ENCODE measurements around the gene ACADL.
"Not testable (repeated sequence)": the region's sequence is repeated elsewhere in the genome, so short reads cannot be mapped to it uniquely, and the experiment has no call there.

Gene ACADL

GRCh38 chr2:210199186-210199765, 26.0 kb downstream of the ACADL start:
- no peak for ATAC-seq

DNA sequence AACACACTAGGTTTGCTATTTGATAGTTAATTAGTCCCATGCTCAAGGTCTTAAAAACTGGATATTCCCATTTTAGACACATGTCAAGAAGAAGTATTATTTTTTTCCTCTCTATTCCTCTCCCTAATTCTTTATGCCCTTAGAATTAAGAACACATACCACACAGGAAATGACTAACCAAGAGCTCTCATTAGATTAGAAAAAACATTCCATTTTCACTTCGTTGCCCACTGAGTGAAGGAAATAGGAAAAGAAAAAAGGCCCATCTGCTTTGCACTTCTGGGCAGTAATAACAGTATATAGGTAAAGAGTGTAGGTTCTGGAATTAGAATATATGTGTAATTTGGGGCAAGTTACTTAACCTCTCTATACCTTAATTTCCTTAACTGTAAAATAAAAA, 26.9 kb downstream of the ACADL start:
- no peak for ATAC-seq

- no peak for ATAC-seq
These were observed 27.5 kb downstream of the ACADL start for GRCh38 chr2:210197720-210198119.

DNA sequence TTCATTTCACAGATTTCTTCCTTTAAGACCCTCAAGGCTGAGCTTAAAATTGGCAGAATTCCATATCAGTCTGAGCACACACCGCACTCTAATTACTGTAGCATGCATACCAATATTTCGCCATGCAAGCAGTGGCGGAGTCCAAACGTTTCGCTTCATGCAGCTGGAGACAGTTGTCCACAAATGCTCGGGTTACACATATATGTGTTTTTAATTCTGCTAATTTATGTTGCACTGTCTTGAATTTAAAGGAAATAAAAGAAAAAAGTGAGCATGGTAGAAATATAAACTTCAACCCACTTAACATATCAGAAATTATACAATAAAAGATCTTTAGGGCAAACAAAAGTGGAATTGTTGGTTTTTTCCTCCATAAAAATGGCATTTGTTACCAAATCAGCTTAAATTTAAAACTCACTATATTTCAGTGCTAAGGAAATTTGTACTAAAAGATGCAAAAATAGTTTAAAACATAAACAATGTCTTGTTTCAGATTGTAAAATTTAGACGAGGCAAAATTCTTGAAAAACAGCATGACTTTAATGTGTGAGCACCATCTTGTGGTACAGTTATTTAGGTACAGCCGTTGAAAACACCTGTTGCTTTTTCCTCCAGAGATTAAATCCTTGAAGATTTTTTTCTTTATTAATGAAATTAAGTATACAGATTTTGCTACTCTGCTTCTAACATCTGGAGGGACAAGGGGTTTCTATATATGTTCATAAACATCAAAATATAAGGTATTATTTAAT, 30.0 kb downstream of the ACADL start:
- no peak for ATAC-seq

GRCh38 chr2:210190345-210190744, 34.9 kb downstream of the ACADL start:
- no peak for ATAC-seq

DNA sequence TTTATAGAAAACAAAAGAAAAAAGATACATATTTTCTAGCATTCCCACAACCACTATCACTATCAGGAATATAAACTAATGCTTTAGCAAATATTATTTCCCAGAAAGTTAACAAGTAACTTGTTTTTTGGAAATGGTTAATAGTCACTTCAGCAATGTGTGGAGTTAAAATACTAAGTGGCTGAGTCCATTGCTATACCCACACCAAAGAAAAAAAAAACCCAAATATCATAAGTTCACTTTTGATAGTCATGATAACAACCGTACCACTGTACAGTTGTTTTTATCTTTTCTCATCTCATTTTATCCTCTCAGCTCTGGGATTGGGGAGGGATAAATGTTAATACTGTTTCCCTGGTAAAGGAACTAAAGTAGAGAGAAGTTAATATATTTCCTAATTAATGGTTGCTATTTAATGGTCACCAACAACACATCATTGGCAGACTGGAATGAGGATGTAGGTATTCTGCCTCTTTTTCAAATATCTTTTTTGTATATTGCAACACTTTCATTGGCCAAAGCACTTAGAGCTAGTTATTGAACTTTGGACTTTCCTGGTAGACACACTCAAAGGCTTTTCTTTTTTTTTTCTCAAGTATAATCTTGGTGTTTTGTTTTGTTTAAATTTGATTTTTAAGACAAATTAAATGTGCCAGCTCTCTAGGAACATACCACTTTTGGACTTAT, 35.7 kb downstream of the ACADL start:
- no peak for ATAC-seq

GRCh38 chr2:210188755-210189154, 36.5 kb downstream of the ACADL start:
- no peak for ATAC-seq

GRCh38 chr2:210188190-210188589, 37.1 kb downstream of the ACADL start:
- ATAC-seq, result no peak

- not testable (repeated sequence) for ATAC-seq
These were observed 41.3 kb downstream of the ACADL start for GRCh38 chr2:210183936-210184335.

- ATAC-seq, result not testable (repeated sequence)
These were observed 43.6 kb downstream of the ACADL start for GRCh38 chr2:210181606-210182088.

DNA sequence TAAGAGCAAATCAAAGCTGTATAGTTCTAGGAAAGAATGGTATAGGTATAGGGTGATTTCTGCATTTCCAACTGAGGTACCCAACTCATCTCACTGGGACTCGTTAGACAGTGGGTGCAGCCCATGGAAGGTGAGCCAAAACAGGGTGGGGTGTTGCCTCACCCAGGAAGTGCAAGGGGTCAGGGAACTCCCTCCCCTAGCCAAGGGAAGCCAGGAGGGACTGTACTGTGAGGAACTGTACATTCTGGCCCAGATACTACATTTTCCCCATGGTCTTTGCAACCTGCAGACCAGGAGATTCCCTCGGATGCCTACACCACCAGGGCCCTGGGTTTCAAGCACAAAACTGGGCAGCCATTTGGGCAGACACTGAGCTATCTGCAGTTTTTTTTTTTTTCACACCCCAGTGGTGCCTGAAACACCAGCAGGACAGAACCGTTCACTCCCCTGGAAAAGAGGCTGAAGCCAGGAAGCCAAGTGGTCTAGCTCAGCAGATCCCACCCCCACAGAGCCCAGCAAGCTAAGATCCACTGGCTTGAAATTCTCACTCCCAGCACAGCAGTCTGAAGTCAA, 44.1 kb downstream of the ACADL start:
- ATAC-seq, result not testable (repeated sequence)

DNA sequence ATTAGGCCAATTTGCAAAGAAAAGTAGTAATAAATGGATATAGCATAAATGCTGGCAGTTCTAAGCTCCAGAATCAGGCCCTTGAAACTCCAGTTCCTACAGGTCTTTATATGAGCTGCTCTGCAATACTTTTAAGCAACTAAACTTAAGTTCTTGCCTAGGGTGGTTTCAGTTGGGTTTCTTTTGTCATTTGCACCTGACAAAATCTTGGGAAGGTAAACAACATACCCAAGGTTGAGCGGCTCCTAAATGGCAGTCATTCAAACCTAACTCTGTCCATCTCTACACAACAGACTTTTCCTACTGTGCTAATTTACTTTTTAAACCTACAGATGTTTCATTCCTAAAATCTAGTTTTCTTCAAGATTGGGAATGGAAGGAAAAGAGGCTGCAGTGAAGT, 44.8 kb downstream of the ACADL start:
- ATAC-seq, result no peak

DNA sequence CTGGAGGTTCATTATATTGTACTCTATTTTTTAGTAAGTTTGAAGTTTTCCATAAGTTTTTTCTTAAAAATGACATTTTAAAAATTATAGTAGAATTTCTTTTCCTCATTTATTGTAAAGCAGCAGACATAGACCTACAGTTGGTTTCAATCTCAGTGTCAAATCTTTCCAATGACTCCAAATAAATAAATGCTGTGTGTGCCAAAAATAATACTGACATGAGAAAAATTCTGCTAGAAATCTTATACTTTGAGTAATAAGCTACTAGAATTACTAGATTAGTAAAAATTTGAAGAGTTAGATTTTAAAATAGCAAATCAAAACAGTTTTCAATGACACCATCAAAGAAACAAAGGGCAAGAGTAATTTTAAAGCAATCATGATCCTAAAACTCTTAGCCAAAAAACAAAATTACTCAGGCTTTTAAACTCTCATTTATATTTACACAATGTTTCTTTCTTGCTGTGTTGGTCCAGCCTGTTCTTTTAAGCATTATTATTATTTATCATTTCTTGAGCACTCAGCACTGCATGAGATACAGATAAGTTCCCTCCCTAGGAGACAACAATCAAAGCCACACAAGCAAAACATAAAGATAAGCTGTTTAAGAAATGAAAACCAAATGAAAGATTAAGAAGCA, 45.8 kb downstream of the ACADL start:
- ATAC-seq, result no peak

- ATAC-seq, result no peak
These were observed 47.5 kb downstream of the ACADL start for GRCh38 chr2:210177769-210178168.

GRCh38 chr2:210177115-210177514, 48.1 kb downstream of the ACADL start:
- ATAC-seq, result not testable (repeated sequence)

- no peak for ATAC-seq
These were observed 51.2 kb downstream of the ACADL start for GRCh38 chr2:210174086-210174485.

DNA sequence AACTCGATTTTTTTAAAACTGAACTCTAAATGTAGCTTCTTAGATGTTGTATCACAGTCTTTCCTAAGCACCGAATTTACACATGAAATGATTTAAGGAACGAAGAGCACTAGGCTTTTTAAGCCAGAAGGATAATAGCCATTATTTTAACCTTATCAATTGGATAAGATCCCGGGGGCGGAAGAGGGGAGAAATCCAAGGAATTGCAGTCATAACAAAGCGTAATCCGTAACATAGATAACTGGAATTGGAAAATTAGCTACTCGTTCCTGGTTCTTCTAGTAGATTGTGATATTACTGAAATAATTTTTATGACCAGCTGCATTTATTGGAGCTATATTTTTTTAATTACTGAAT, 53.0 kb downstream of the ACADL start:
- no peak for ATAC-seq

- peak; percentile 73 to 75 for ATAC-seq
These were observed 53.7 kb downstream of the ACADL start, which contains the start of gene KANSL1L for GRCh38 chr2:210171309-210172218. Gene KANSL1L, minus strand, starts transcription at chr2:210171409. Its CDS starts 16,827 bp downstream, at chr2:210154582.

- ATAC-seq, result peak; percentile 68 to 75
These were observed 54.6 kb downstream of the ACADL start for GRCh38 chr2:210170446-210171303.

- ATAC-seq, result no peak
These were observed 55.1 kb downstream of the ACADL start for GRCh38 chr2:210170196-210170445.

Data from activated CD4-positive, CD25-positive, alpha-beta regulatory T cell treated with anti-CD3 and anti-CD28 coated beads, Interleukin-2, amount 50 U/mL, for 24 hours (primary cell).